Measurements from ENCODE around the gene OR6A2. TPM values are rescaled to one million over a fixed set of nuclear protein-coding genes. Genes with fewer than 3 reads are reported as not detected.

OR6A2 gene
- total RNA-seq = under 1 TPM in 1 of 2 donors, not detected in 1; 0.07 TPM

- DNase-seq = no peak
- H3K9me3 Mint-ChIP-seq = peaks cover 0 to 6% of the 10 kb centered on the region in 2 donors
- H3K4me3 Mint-ChIP-seq = no peak within 1 kb of the TSS
- H3K27me3 Mint-ChIP-seq (ENCODE audit: low read depth) = peaks cover 9% of the 10 kb centered on the region
- H3K27ac Mint-ChIP-seq = no peak within 1 kb of the TSS
- H3K4me1 Mint-ChIP-seq (ENCODE audit: low read depth) = no peaks in the 10 kb centered on the region
- no peaks in the 10 kb centered on the region for H3K36me3 Mint-ChIP-seq (ENCODE audit: insufficient read depth in 2 of 2)
- ATAC-seq (replicated peaks in 1 of 2) = no peak
Measured at GRCh38 chr11:6799402-6799801, at the start of gene OR6A2. TSS of gene OR6A2 (minus strand) at chr11:6799689. CDS start at chr11:6795708, 3,981 bp downstream.

GRCh38 chr11:6845383-6845782, 45.9 kb upstream of the OR6A2 start, which contains the start of gene OR10A5:
TSS of gene OR10A5 (plus strand) at chr11:6845683. CDS start at chr11:6845683, 0 bp downstream.
- Mint-ChIP-seq H3K27me3 (ENCODE audit: low read depth) (peaks cover 41% of the 10 kb centered on the region), H3K4me3 (no peak within 1 kb of the TSS), H3K4me1 (ENCODE audit: low read depth) (peaks cover 6% of the 10 kb centered on the region), H3K27ac (no peak within 1 kb of the TSS), H3K9me3 (peaks cover 3 to 8% of the 10 kb centered on the region in 2 donors), H3K36me3 (ENCODE audit: insufficient read depth in 2 of 2) (no peaks in the 10 kb centered on the region)
- ATAC-seq (replicated peaks in 1 of 2) = no peak
- no peak for DNase-seq

GRCh38 chr11:6844356-6844755, 44.9 kb upstream of the OR6A2 start:
- DNase-seq (no peak), ATAC-seq (replicated peaks in 1 of 2) (no peak)
- Mint-ChIP-seq H3K27me3 (ENCODE audit: low read depth) (peaks cover 41% of the 10 kb centered on the region), H3K27ac (no peak overlapping the region), H3K9me3 (peaks cover 3 to 6% of the 10 kb centered on the region in 2 donors), H3K36me3 (ENCODE audit: insufficient read depth in 2 of 2) (no peaks in the 10 kb centered on the region), H3K4me3 (no peak overlapping the region), H3K4me1 (ENCODE audit: low read depth) (peaks cover 6% of the 10 kb centered on the region)

- peaks cover 6% of the 10 kb centered on the region for H3K4me1 Mint-ChIP-seq (ENCODE audit: low read depth)
- ATAC-seq (replicated peaks in 1 of 2) = no peak
- H3K27ac Mint-ChIP-seq = no peak overlapping the region
- H3K4me3 Mint-ChIP-seq = no peak overlapping the region
- peaks cover 41% of the 10 kb centered on the region for H3K27me3 Mint-ChIP-seq (ENCODE audit: low read depth)
- DNase-seq = no peak
- peaks cover 3 to 6% of the 10 kb centered on the region in 2 donors for H3K9me3 Mint-ChIP-seq
- no peaks in the 10 kb centered on the region for H3K36me3 Mint-ChIP-seq (ENCODE audit: insufficient read depth in 2 of 2)
Measured at GRCh38 chr11:6843670-6844069, 44.2 kb upstream of the OR6A2 start.

- ATAC-seq (replicated peaks in 1 of 2) = peak in 1 of 2 donors; percentile 33
- H3K36me3 Mint-ChIP-seq (ENCODE audit: insufficient read depth in 2 of 2) = no peaks in the 10 kb centered on the region
- H3K4me3 Mint-ChIP-seq = no peak overlapping the region
- no peak overlapping the region for H3K27ac Mint-ChIP-seq
- H3K9me3 Mint-ChIP-seq = peaks cover 0 to 6% of the 10 kb centered on the region in 2 donors
- no peak for DNase-seq
- H3K4me1 Mint-ChIP-seq (ENCODE audit: low read depth) = peaks cover 6% of the 10 kb centered on the region
- peaks cover 32% of the 10 kb centered on the region for H3K27me3 Mint-ChIP-seq (ENCODE audit: low read depth)
Measured at GRCh38 chr11:6841694-6842093, 42.2 kb upstream of the OR6A2 start.

GRCh38 chr11:6834021-6834420, 34.5 kb upstream of the OR6A2 start:
- Mint-ChIP-seq H3K9me3 (no peaks in the 10 kb centered on the region), H3K27ac (no peak overlapping the region), H3K4me3 (no peak overlapping the region), H3K4me1 (ENCODE audit: low read depth) (no peaks in the 10 kb centered on the region), H3K27me3 (ENCODE audit: low read depth) (peaks cover 11% of the 10 kb centered on the region), H3K36me3 (ENCODE audit: insufficient read depth in 2 of 2) (no peaks in the 10 kb centered on the region)
- ATAC-seq (replicated peaks in 1 of 2) = no peak
- no peak for DNase-seq

GRCh38 chr11:6833356-6833755, 33.9 kb upstream of the OR6A2 start:
- Mint-ChIP-seq H3K4me3 (no peak overlapping the region), H3K27ac (no peak overlapping the region), H3K27me3 (ENCODE audit: low read depth) (peaks cover 11% of the 10 kb centered on the region), H3K4me1 (ENCODE audit: low read depth) (no peaks in the 10 kb centered on the region), H3K9me3 (no peaks in the 10 kb centered on the region), H3K36me3 (ENCODE audit: insufficient read depth in 2 of 2) (no peaks in the 10 kb centered on the region)
- DNase-seq (no peak), ATAC-seq (replicated peaks in 1 of 2) (no peak)

- DNase-seq (no peak), ATAC-seq (replicated peaks in 1 of 2) (no peak)
- Mint-ChIP-seq H3K9me3 (no peaks in the 10 kb centered on the region), H3K4me1 (ENCODE audit: low read depth) (peaks cover 10% of the 10 kb centered on the region), H3K36me3 (ENCODE audit: insufficient read depth in 2 of 2) (no peaks in the 10 kb centered on the region), H3K27ac (no peak overlapping the region), H3K4me3 (no peak overlapping the region), H3K27me3 (ENCODE audit: low read depth) (peaks cover 6% of the 10 kb centered on the region)
Measured at GRCh38 chr11:6828103-6828502, 28.6 kb upstream of the OR6A2 start.

GRCh38 chr11:6825231-6825744, 25.8 kb upstream of the OR6A2 start:
- Mint-ChIP-seq H3K9me3 (peaks cover 0 to 1% of the 10 kb centered on the region in 2 donors), H3K36me3 (ENCODE audit: insufficient read depth in 2 of 2) (no peaks in the 10 kb centered on the region), H3K4me1 (ENCODE audit: low read depth) (peaks cover 10% of the 10 kb centered on the region), H3K27me3 (ENCODE audit: low read depth) (peaks cover 10% of the 10 kb centered on the region), H3K4me3 (no peak overlapping the region), H3K27ac (no peak overlapping the region)
- DNase-seq (no peak), ATAC-seq (replicated peaks in 1 of 2) (peak; percentile 67 to 71)

GRCh38 chr11:6824136-6824823, 24.8 kb upstream of the OR6A2 start:
- H3K4me3 Mint-ChIP-seq = no peak overlapping the region
- H3K9me3 Mint-ChIP-seq = peaks cover 0 to 4% of the 10 kb centered on the region in 2 donors
- H3K4me1 Mint-ChIP-seq (ENCODE audit: low read depth) = peaks cover 10% of the 10 kb centered on the region
- peaks cover 0 to 2% of the 10 kb centered on the region in 2 donors for H3K36me3 Mint-ChIP-seq (ENCODE audit: insufficient read depth in 2 of 2)
- peaks cover 10% of the 10 kb centered on the region for H3K27me3 Mint-ChIP-seq (ENCODE audit: low read depth)
- no peak for ATAC-seq (replicated peaks in 1 of 2)
- no peak for DNase-seq
- no peak overlapping the region for H3K27ac Mint-ChIP-seq

- DNase-seq = no peak
- Mint-ChIP-seq H3K4me3 (no peak overlapping the region), H3K9me3 (peaks cover 0 to 4% of the 10 kb centered on the region in 2 donors), H3K27ac (no peak overlapping the region), H3K4me1 (ENCODE audit: low read depth) (no peaks in the 10 kb centered on the region), H3K36me3 (ENCODE audit: insufficient read depth in 2 of 2) (peaks cover 0 to 2% of the 10 kb centered on the region in 2 donors), H3K27me3 (ENCODE audit: low read depth) (peaks cover 9% of the 10 kb centered on the region)
- ATAC-seq (replicated peaks in 1 of 2) = no peak
Measured at GRCh38 chr11:6818967-6819366, 19.5 kb upstream of the OR6A2 start.

- Mint-ChIP-seq H3K36me3 (ENCODE audit: insufficient read depth in 2 of 2) (peaks cover 0 to 2% of the 10 kb centered on the region in 2 donors), H3K4me3 (no peak overlapping the region), H3K27ac (no peak overlapping the region), H3K27me3 (ENCODE audit: low read depth) (peaks cover 15% of the 10 kb centered on the region), H3K9me3 (peaks cover 0 to 4% of the 10 kb centered on the region in 2 donors), H3K4me1 (ENCODE audit: low read depth) (no peaks in the 10 kb centered on the region)
- ATAC-seq (replicated peaks in 1 of 2) (no peak), DNase-seq (no peak)
Measured at GRCh38 chr11:6817694-6818093, 18.2 kb upstream of the OR6A2 start.

GRCh38 chr11:6813656-6814055, 14.2 kb upstream of the OR6A2 start:
- ATAC-seq (replicated peaks in 1 of 2) (no peak), DNase-seq (no peak)
- Mint-ChIP-seq H3K9me3 (no peaks in the 10 kb centered on the region), H3K27ac (no peak overlapping the region), H3K36me3 (ENCODE audit: insufficient read depth in 2 of 2) (no peaks in the 10 kb centered on the region), H3K4me3 (no peak overlapping the region), H3K4me1 (ENCODE audit: low read depth) (no peaks in the 10 kb centered on the region), H3K27me3 (ENCODE audit: low read depth) (peaks cover 17% of the 10 kb centered on the region)

Measured in activated T-cell treated with anti-CD3 and anti-CD28 coated beads, Interleukin-2, amount 50 U/mL, for 72 hours (primary cell).